CD14-positive monocyte (primary cell): ENCODE data around the gene SLC13A3. TPM values are rescaled to one million over a fixed set of nuclear protein-coding genes. Genes with fewer than 3 reads are reported as not detected.

Experiments
- DNase-seq, 3 donors: peaks; one replicate each; pipeline ENCODE4 v3.0.0-alpha.2; 2011 to 2022
- H2AFZ ChIP-seq: 2 replicates; pipeline ENCODE4 v1.6.0; 2012; ENCODE audit warnings: mild to moderate bottlenecking, low read depth, low read length, inconsistent platforms; ENCODE audit not compliant: insufficient read depth, poor library complexity, severe bottlenecking
- H3K27ac ChIP-seq, 2 donors: 1 replicate in 1 of 2; 2 replicates in 1 of 2; pipeline ENCODE4 v1.5.1; 2012 to 2013; ENCODE audit warnings: low read length in 2 of 2, control low read depth in 1 of 2, inconsistent platforms in 1 of 2, low read depth in 1 of 2, mild to moderate bottlenecking in 1 of 2
- H3K27me3 ChIP-seq, 2 donors: one replicate each; pipeline versions ENCODE4 v1.6.0 to v1.6.1; 2011 to 2013; ENCODE audit warnings: low read length in 2 of 2; ENCODE audit not compliant: control insufficient read depth in 2 of 2, insufficient read depth in 2 of 2
- H3K36me3 ChIP-seq, 2 donors: replicated peaks in 1 of 2; 1 replicate in 1 of 2; 2 replicates in 1 of 2; pipeline versions ENCODE4 v1.5.1 to v1.6.1; 2012 to 2013; ENCODE audit warnings: low read length in 2 of 2, control low read depth in 1 of 2, inconsistent platforms in 1 of 2, mild to moderate bottlenecking in 1 of 2; ENCODE audit not compliant: insufficient read depth in 2 of 2, control insufficient read depth in 1 of 2
- H3K4me1 ChIP-seq, 2 donors: 1 replicate in 1 of 2; 2 replicates in 1 of 2; pipeline versions ENCODE4 v1.5.1 to v1.6.1; 2012 to 2013; ENCODE audit warnings: low read length in 2 of 2, control low read depth in 1 of 2, inconsistent platforms in 1 of 2, mild to moderate bottlenecking in 1 of 2, moderate library complexity in 1 of 2; ENCODE audit not compliant: insufficient read depth in 2 of 2, control insufficient read depth in 1 of 2
- H3K4me2 ChIP-seq: replicated peaks from 2 replicates; pipeline ENCODE3; 2012; ENCODE audit warnings: low read length, moderate library complexity, mild to moderate bottlenecking; ENCODE audit not compliant: poor library complexity, severe bottlenecking; ENCODE audit errors: extremely low read depth
- H3K4me3 ChIP-seq, 3 experiments: fragments of 200-600 bp in 1 of 3; sonication (generic) in 1 of 3; replicated peaks in 1 of 3; 1 replicate in 2 of 3; 2 replicates in 1 of 3; pipeline ENCODE4 v1.5.1; 2011 to 2013; ENCODE audit warnings: low read length in 3 of 3, mild to moderate bottlenecking in 3 of 3, control low read depth in 2 of 3, low read depth in 2 of 3, inconsistent platforms in 1 of 3, moderate library complexity in 1 of 3
- H3K79me2 ChIP-seq: 2 replicates; pipeline ENCODE4 v1.6.0; 2012; ENCODE audit warnings: mild to moderate bottlenecking, control low read depth, inconsistent platforms, low read length, moderate library complexity; ENCODE audit not compliant: insufficient read depth
- H3K9ac ChIP-seq: 2 replicates; pipeline ENCODE4 v1.6.0; 2017; ENCODE audit warnings: low read length, mild to moderate bottlenecking; ENCODE audit not compliant: insufficient read depth, poor library complexity, severe bottlenecking
- H3K9me3 ChIP-seq, 2 donors: replicated peaks in 1 of 2; 1 replicate in 1 of 2; 2 replicates in 1 of 2; pipeline versions ENCODE4 v1.5.1 to v1.6.1; 2012 to 2013; ENCODE audit warnings: low read length in 2 of 2, control low read depth in 1 of 2; ENCODE audit not compliant: control insufficient read depth in 1 of 2, insufficient read depth in 1 of 2
- H4K20me1 ChIP-seq: 2 replicates; pipeline ENCODE4 v1.6.0; 2012; ENCODE audit warnings: mild to moderate bottlenecking, low read length, control low read depth, moderate library complexity; ENCODE audit not compliant: insufficient read depth
- H3K27ac Mint-ChIP-seq, 7 donors: one replicate each; pipeline ENCODE4 v1.8.0; 2020; ENCODE audit warnings: mild to moderate bottlenecking in 7 of 7, mixed read lengths in 7 of 7, moderate library complexity in 6 of 7, inconsistent platforms in 2 of 7
- H3K27me3 Mint-ChIP-seq, 3 donors: one replicate each; pipeline ENCODE4 v1.8.0; 2021 to 2022; ENCODE audit warnings: low read depth in 3 of 3, mild to moderate bottlenecking in 3 of 3, mixed read lengths in 3 of 3, moderate library complexity in 3 of 3, inconsistent platforms in 1 of 3
- H3K36me3 Mint-ChIP-seq, 2 donors: one replicate each; pipeline ENCODE4 v1.8.0; 2020; ENCODE audit warnings: mixed read lengths in 2 of 2, inconsistent platforms in 1 of 2, mild to moderate bottlenecking in 1 of 2
- H3K4me1 Mint-ChIP-seq: one replicate; pipeline ENCODE4 v1.8.0; 2020; ENCODE audit warnings: mild to moderate bottlenecking, mixed read lengths
- H3K4me3 Mint-ChIP-seq, 2 donors: one replicate each; pipeline ENCODE4 v1.8.0; 2020; ENCODE audit warnings: mild to moderate bottlenecking in 2 of 2, mixed read lengths in 2 of 2, moderate library complexity in 1 of 2
- H3K9me3 Mint-ChIP-seq, 7 donors: one replicate each; pipeline ENCODE4 v1.8.0; 2020 to 2022; ENCODE audit warnings: mixed read lengths in 7 of 7, mild to moderate bottlenecking in 6 of 7, moderate library complexity in 6 of 7, inconsistent platforms in 2 of 7
- WGBS: methylation state at CpG from one replicate; pipeline ENCODE4 v1.1.5; 2013; ENCODE audit warnings: missing lambda C conversion rate; ENCODE audit not compliant: insufficient coverage; 5-methylcytosine and 5-hydroxymethylcytosine counted together
- intact Hi-C, 2 donors: fragments of 100-400 bp; cut with micrococcal nuclease; formaldehyde crosslinking; loops; one replicate each; pipeline versions ENCODE4 v1.15.0 to v1.15.1; 2023
- polyA plus RNA-seq, 3 donors: library from polyadenylated mRNA; depleted of rRNA in 1 of 3; unstranded in 2 of 3; stranded (reverse) in 1 of 3; fragments of 300-500 nt in 2 of 3; fragments of >200 nt in 1 of 3; fragmentation: Illumina TruSeq in 2 of 3; gene quantifications; 1 replicate in 2 of 3; 2 replicates in 1 of 3; pipeline ENCODE4 v1.2.3, GENCODE V29; 2012 to 2021
- TF ChIP-seq, protein P1 (sequence below): fragments of 200-600 bp; IDR thresholded peaks from one replicate; pipeline ENCODE4 v1.8.0; 2022; ENCODE audit warnings: antibody characterized with exemption, mild to moderate bottlenecking

SLC13A3 gene
- polyA plus RNA-seq, 3 donors = 0.04 TPM; not detected in 2

DNA sequence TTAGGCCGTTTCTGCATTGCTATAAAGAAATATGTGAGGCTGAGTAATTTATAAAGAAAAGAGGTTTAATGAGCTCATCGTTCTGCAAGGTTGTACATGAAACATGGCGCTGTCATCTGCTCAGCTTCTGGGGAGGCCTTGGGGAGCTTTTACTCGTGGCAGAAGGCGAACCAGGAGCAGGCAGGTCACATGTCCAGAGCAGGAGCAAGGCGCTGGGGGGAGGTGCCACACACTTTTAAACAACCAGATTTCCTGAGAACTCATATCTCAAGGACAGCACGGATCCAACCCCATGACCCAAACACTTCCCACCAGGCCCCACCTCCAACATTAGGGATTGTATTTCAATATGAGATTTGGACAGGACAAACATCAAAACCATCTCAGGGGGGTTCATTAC is 6.4 kb upstream of the SLC13A3 start:
- TF ChIP-seq, protein P1, sequence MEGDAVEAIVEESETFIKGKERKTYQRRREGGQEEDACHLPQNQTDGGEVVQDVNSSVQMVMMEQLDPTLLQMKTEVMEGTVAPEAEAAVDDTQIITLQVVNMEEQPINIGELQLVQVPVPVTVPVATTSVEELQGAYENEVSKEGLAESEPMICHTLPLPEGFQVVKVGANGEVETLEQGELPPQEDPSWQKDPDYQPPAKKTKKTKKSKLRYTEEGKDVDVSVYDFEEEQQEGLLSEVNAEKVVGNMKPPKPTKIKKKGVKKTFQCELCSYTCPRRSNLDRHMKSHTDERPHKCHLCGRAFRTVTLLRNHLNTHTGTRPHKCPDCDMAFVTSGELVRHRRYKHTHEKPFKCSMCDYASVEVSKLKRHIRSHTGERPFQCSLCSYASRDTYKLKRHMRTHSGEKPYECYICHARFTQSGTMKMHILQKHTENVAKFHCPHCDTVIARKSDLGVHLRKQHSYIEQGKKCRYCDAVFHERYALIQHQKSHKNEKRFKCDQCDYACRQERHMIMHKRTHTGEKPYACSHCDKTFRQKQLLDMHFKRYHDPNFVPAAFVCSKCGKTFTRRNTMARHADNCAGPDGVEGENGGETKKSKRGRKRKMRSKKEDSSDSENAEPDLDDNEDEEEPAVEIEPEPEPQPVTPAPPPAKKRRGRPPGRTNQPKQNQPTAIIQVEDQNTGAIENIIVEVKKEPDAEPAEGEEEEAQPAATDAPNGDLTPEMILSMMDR = no peak
- Histone ChIP-seq H4K20me1 (no peaks in the 10 kb centered on the region), H2AFZ (no peak overlapping the region), H3K27me3 (peaks cover 1 to 13% of the 10 kb centered on the region in 2 donors), H3K9me3 (no peaks in the 10 kb centered on the region), H3K4me3 (no peak overlapping the region), H3K4me1 (no peaks in the 10 kb centered on the region), H3K36me3 (no peaks in the 10 kb centered on the region), H3K9ac (no peak overlapping the region), H3K4me2 (no peak overlapping the region), H3K79me2 (no peaks in the 10 kb centered on the region), H3K27ac (no peak overlapping the region)
- DNase-seq = no peak
- 97% methylated on average over 5 of the region's 7 CpGs for WGBS
- Mint-ChIP-seq H3K27me3 (peaks cover 8 to 21% (median 15%) of the 10 kb centered on the region in 3 donors), H3K27ac (no peak overlapping the region), H3K9me3 (peaks cover 0 to 4% (median 0%) of the 10 kb centered on the region in 7 donors), H3K4me1 (no peaks in the 10 kb centered on the region), H3K4me3 (no peak overlapping the region), H3K36me3 (no peaks in the 10 kb centered on the region)
- intact Hi-C loops = no loop called here

DNA sequence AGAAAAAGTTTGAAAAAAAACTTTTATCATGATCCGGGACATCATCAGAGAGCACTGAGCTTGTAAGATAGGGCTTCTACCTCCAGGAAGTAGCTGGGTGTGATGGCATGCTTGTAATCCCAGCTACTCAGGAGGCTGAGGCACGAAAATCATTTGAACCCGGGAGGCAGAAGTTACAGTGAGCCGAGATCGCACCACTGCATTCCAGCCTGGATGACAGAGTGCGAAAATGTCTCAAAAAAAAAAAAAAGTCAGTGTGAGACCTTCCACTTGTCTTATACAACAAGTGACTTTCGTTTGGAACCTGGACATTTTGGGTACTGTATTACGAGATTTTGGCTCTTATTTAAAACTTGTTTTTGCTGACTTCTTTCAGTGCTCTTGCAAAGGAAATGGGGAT is 5.9 kb upstream of the SLC13A3 start:
- no peak overlapping the region for H3K4me3 ChIP-seq
- intact Hi-C loops = no loop called here
- no peaks in the 10 kb centered on the region for H3K4me1 ChIP-seq
- H3K79me2 ChIP-seq = no peaks in the 10 kb centered on the region
- H3K4me3 Mint-ChIP-seq = no peak overlapping the region
- H3K36me3 Mint-ChIP-seq = no peaks in the 10 kb centered on the region
- no peaks in the 10 kb centered on the region for H3K4me1 Mint-ChIP-seq
- H3K9ac ChIP-seq = no peak overlapping the region
- H4K20me1 ChIP-seq = no peaks in the 10 kb centered on the region
- H3K36me3 ChIP-seq = no peaks in the 10 kb centered on the region
- H3K9me3 Mint-ChIP-seq = peaks cover 0 to 4% (median 0%) of the 10 kb centered on the region in 7 donors
- peaks cover 10 to 25% (median 17%) of the 10 kb centered on the region in 3 donors for H3K27me3 Mint-ChIP-seq
- H2AFZ ChIP-seq = no peak overlapping the region
- WGBS = 96% methylated on average over 5 of the region's 8 CpGs
- no peaks in the 10 kb centered on the region for H3K9me3 ChIP-seq
- DNase-seq = no peak
- H3K27me3 ChIP-seq = peaks cover 6 to 18% of the 10 kb centered on the region in 2 donors
- no peak overlapping the region for H3K4me2 ChIP-seq
- TF ChIP-seq, protein P1 = no peak
- H3K27ac ChIP-seq = no peak overlapping the region
- H3K27ac Mint-ChIP-seq = no peak overlapping the region
